HG03060 (cell line): Measurements from ENCODE around the gene TTC24.

Source experiments
- ATAC-seq: cut with Tn5 transposase; IDR thresholded peaks from one replicate; pipeline ENCODE4 v1.9.1; 2021; ENCODE audit warnings: low read depth, moderate number of reproducible peaks; ENCODE audit not compliant: unreplicated experiment

Gene TTC24

DNA sequence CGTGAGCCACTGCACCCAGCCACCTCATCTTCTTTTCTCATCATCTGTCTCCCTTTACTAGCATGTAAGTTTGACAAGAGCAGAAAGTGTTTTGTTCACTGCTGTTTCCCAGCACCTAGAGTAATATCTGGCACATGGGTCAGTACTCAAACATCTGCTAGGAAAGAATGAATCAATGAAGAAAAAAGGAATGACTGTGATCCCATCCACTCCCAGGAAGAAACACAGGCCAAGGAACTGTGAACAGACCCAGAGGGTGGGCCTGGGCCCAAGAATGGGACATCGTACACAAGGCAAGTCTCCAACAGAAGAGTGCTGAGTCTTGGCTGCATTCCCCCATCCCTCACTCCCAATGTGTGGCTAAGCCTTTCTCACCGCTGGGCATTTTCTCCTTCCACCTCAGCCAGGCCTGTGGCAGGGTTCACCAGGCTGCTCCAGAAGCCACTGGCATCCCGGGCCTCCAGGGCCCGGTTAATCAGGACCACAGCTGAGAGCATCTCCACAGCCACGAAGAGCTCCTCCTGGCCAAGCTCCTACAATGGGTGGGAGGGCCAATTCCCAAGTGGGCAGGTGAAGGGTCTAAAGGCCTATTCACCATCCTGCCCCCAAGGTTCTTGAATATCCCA lies 25.6 kb upstream of the TTC24 start:
- no peak for ATAC-seq

DNA sequence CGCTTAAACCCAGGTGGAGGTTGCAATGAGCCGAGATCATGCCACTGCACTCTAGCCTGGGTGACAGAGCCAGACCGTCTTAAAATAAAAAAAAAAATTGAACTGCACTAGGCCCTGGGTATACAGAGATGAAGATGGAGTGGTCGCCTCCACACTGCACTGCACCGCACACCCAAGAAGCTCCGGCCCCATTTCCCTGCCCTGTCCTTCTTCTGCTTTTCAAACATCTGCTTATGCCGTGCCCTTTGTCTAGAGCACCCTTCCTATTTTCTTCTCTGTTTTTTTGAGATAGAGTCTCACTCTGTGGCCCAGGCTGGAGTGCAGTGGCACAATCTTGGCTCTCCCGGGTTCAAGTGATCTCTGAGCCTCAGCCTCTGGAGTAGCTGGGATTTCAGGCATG lies 24.6 kb upstream of the TTC24 start:
- no peak for ATAC-seq

DNA sequence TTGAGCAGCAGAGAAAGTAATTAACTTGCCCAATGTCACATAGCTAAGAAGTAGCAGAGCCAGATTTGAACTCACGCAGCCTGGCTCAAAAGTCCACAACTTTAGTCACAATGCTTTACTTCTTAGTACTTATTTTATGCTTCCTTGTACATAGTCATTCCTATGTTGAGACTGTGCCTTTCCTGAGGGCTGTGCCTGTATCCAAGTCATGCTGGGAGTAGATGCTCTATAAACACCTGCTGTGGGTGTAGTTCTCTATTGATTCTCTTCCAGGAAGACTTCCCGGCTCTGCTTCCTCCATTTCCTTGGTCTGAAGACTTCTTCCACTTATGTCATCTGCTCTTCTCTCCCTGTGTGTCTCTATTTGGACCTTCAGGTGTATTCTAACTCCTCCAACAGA lies 23.8 kb upstream of the TTC24 start:
- no peak for ATAC-seq

DNA sequence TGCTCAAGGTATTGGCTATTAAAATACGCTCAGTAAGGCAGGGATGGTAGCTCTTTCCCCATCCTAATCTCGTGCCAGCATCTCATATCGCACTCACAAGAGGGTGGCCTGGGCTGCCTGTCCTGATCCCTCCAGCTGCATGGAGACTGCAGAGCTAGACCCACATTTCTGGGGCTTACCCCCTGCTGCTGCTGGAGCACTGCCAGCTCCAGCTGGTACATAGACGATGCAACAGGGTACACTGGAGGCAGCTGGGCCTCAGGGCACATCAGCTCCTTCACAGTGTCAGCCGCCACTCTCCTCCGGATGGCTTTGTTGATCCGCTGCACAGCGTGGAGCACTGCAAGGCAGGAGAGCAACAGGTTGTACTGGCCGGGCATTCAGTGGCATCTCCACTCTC lies 23.2 kb upstream of the TTC24 start:
- ATAC-seq = no peak

DNA sequence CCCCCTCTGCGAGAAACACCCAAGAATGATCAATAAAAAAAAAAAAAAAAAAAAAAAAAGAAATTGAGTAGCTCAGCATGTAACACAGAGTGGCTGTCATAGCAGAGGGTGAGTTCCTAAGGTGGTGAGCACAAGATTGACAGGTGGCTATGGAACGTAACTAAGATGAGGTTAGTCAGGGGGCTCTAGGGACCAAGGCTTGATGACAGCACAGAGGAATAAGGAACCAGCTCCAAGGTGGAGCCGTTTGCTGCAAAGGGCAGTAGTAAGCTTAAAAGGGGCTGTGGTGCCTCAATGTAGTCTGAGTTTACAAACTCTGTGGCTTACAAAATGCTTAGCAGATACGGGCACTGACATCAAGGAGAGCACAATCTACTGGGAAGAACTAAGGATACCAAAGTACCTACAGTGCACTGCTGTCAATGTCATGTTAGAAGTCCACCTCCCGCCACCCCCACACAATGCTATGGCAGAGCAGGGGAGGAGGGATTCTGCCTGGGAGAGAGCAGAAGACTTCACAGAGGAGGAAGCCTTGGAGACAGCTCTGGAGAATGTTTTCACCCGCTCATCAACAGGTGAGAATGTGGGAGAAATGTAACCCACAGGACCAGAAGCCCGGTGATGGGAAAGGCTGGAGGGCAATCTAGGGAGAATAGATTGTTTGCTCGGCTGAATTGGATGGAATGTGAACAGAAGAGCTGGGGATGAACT lies 20.3 kb upstream of the TTC24 start:
- ATAC-seq = no peak

DNA sequence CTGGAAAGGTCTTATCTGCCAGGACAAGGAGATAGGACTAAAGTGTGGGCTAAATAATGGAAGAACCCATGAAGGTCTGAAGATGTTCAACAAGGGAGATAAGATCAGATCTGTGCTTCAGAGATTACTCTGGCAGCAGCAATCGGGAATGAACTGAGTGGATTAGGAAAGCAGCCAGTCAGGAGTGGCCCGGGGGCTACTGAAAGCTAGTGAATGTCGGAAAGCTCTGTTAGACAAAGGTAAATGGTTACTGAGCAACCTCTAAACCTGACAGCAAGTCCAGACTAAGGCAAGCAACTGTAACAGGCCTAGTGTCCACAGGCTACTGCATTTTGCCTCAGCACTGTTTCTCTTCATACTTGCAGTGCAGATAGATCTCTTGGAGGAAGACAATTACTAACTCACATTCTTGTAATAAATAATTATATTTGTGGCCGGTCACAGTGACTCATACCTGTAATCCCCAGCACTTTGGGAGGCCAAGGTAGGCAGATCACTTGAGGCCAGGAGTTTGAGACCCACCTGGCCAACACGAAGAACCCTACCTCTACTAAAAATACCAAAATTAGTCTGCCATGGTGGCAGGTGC lies 19.6 kb upstream of the TTC24 start:
- ATAC-seq = no peak

DNA sequence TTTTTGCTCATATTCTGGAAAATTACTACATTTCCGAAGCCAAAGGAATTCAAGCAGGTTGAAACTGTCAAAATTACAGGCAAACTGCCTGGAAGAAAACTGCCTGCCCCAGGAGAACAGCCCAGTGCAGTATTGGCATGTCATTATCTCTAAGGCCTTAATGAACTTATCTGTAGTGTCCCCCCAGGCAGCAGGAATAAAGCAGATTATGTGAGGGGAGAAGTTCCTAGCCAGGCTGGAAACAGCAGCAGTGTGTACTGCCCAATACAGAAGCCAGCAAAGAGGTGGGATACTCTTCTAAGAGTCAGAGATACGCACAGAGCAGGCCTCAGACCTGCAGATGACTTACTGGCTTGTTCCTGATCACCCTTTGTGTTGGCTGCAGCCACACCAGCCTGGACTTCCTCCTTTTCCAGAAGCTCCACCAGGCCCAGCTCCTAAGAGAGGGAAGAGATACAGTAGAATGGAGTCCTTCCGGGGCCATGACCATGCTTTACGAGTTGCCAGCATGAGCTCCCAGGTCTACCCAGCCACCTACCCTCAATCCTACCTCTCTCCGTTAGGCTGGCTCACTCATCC lies 18.8 kb upstream of the TTC24 start:
- ATAC-seq = no peak

DNA sequence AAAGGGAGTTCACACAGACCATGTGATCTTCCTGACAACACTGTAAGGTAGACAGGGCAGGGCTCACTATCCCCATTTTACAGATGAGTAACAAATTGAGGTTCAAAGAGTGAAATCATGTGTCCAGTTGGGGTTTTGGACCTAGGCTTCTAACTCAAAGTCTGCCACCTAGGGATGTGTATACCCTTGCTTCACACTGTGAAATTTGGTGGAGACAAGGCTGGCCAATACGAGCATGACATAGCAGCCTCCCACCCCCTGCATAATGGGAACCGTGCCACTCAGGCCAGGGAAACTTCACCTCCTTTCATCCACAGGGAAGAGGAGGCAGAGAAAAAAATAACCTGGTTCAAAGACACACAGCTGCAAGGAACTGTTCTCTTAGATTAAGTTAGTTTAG lies 14.0 kb upstream of the TTC24 start:
- ATAC-seq = no peak

DNA sequence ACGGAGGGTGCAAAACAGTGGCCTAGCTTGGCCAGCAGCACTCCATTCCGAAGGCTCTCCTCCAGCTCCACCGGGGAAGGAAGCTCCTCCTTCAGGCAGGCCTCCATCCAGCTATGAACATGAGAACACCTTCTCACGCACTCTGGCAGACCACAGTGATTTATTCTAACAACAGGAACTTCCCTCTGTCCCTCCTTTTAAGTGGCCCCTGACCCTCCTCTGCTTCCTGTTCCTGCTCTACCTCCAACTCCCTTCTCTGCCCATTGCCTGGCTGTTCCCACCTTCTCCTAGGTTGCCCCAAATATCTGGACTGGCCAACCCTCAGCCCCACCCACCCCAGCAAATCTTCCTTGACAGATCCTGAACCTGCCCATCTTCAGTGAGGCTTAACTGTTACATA lies 13.1 kb upstream of the TTC24 start:
- no peak for ATAC-seq

DNA sequence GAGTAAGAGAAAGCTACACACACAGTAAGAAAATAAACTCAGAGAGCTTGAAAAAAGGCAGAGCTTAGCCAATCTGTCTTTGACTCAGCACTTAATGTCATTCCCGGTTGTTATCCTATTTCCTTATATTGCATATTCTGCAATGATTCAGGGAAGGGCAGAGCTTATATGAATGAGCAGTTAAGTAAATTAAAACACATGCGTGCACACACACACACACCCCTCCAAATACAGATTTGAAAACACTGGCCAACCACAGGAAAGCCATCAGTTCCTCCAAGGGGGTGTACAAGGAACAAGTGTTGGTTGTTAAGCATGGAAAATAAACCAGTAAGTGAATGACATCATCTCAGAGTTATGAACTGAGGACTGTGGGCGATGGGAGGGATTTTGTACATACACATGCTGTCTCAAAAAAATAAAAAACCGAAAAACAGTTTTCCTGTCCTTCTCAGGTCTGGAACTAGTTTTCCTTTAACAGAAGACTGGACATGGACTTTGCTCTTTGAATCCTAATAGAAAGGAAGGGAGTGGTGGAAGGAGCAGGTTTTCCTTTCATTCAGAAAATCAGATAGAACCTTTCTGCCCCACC lies 8.2 kb upstream of the TTC24 start:
- ATAC-seq = no peak

DNA sequence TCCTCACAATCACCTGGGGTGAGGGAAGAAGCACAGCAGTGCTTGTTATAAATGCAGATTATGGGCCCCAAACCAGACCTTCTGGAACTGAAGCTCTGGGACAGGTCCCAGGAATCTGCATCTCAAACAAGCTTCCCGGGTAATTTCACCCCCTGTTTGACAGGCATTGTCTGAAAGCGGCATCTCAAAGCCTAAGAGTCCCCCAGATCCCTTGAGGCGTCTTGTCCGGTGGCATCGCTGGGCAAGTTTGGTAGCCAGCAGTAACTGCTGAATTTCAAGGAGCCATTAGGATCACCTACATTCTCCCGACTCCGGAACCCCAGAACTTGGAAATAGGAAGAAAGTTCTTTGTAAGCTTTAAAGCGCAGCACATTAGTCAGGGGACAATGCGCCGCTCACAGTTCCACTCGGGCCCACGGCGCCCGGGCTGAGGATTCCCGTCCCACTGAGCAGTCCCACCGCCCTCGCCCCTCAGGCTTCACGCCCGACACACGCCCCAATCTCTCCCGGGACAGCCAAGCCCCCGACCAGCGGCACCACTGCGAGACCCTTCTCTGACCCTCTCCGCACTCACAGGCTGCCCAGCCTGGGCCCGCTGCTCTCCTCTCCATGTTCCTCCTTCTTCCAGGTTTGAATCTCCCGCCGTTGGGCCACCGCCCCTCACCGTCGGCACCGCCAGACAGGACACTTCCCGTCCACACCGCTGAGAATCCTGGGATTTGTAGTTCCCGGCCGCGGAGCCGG lies 7.4 kb upstream of the TTC24 start, which contains the start of gene IQGAP3:
IQGAP3 (minus strand) TSS at position 647 of the 744 bp plus-strand sequence; CDS start at position 611, 36 bp downstream.
- no peak for ATAC-seq

DNA sequence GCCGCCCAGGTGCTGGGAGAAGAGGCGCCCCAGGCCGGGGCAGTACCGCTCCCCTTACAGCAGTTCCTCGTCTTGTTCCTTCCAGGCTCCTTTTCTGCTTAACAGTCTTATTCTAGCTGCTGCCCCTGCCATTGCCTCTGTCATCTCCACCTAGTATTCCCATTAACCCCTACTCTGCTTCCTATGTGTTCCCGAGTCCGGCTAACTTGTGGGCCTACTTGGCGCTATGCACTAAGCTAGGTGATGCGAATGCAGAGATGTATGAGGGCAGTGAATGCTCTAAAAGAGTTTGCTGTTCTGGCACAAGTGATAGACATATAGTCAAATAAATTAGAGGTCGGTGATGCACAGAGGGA lies 6.9 kb upstream of the TTC24 start:
- no peak for ATAC-seq

DNA sequence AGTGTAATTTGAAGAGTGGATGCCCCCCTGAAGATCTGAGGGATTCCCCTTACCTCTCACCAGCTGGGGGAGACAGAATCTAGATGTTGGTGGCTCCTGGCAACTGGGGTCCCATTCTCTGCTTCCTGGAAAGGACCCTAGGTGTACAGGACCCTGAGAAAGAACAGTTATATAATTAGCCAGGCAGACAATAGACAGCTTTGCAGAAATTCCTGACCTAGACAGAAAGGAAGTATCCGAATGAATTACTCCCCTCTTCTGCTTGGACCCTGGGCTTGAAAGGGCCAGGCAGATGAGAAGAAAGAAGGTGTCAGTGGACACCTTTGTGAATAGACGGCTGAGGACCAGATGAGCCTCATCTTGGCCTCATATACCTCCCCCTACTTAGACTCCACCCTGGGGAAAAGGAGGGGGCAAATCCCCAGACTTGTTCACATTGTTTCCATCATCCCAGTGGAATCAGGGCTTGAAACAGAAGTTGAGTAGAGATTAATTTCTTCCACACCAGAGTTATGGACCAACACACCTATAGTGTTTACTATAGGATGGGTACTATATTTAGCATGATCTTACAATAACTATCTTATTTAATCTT lies 5.4 kb upstream of the TTC24 start:
- no peak for ATAC-seq

DNA sequence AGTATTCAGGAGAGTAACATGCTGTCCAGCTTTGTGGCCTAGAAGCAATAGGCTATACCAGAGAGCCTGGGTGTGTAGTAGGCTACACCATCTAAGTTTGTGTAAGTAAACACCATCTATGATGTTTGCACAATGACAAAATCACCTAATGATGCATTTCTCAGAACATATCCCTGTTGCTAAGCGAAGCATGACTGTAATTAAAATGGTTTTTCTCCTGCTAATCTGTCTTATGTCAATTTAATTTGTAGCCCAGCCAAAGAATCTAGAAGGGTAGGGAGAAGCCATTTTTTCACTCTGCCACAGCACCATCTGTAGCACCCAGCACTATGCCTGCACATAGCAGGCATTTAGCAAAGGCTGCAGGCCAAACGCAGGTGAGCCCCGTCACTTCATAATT lies 2.0 kb upstream of the TTC24 start:
- ATAC-seq = no peak

DNA sequence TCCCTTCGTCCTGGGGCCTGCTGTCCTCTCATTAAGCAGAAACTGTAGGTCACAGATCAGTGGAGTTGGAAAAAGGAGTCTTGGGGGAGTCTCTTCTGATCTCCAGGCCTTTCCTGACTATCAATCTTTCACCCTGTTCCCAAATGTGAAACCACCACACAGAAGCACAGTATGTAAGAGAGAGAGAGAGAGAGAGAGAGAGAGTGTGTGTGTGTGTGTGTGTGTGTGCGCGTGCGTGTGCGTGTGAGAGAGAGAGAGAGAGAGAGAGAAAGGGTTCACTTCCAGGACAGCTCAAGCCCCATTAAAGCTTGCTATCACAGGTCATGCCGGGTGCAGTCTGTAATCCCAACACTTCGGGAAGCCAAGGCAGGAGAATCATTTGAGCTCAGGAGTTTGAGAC lies 1.5 kb upstream of the TTC24 start:
- ATAC-seq = no peak

DNA sequence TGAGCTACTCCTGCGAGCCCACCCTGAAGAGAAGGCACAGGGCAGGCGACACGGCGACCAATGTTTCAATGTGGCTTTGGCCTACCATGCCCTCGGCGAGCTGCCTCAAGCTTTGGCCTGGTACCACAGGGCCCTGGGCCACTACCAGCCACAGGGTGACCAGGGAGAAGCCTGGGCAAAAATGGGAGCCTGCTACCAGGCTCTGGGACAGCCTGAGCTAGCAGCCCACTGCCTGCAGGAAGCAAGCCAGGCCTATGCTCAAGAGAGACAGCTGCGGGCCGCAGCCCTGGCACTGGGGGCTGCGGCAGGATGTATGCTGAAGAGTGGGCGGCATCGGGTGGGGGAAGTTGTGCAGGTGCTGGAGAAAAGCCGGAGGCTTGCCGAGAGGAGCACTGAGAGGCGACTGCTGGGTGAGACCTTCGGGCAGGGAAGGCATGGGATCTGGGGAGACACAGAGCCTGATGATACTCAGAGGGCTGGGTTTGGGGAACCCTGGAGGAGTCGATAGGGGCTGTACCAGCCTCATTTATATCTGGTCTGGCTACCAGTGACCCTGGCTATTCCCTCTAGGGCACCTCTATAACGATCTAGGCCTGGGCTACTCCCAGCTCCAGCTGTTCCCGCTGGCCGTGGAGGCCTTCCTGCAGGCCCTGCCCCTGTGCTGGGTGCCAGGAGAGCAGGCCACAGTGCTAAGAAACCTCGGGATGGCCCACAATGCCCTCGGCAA lies 2.3 kb downstream of the TTC24 start:
- ATAC-seq = no peak

DNA sequence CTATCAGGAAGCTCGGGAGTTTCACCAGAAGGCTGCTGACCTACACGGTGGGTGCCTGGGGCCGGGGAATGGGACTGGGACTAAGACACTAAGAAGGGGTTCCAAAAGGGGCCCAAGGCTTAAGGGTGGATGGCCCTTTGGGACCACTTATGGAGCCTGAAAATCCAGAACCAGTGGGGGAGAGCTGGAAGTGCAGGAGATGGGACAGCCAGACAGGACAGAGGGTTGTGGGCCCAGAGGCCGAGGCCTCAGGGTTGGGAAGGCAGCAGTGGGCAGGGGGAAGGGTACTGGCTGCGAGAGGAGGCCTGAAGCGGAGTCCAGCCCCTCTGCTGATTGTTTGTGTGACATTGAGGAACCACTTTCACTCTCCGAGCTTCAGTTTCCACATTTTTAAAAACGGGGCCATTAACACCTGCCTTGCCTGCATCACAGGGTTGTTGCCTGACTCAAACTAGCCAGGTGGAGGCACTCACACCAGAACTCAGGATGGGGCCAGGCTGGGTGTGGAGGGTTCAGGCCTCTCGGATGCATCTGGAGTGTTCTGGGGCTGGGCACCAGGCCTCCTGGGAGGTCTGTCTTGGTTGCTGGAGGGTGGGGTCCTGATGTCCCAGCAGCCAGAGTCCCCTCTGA lies 3.0 kb downstream of the TTC24 start:
- ATAC-seq = no peak

DNA sequence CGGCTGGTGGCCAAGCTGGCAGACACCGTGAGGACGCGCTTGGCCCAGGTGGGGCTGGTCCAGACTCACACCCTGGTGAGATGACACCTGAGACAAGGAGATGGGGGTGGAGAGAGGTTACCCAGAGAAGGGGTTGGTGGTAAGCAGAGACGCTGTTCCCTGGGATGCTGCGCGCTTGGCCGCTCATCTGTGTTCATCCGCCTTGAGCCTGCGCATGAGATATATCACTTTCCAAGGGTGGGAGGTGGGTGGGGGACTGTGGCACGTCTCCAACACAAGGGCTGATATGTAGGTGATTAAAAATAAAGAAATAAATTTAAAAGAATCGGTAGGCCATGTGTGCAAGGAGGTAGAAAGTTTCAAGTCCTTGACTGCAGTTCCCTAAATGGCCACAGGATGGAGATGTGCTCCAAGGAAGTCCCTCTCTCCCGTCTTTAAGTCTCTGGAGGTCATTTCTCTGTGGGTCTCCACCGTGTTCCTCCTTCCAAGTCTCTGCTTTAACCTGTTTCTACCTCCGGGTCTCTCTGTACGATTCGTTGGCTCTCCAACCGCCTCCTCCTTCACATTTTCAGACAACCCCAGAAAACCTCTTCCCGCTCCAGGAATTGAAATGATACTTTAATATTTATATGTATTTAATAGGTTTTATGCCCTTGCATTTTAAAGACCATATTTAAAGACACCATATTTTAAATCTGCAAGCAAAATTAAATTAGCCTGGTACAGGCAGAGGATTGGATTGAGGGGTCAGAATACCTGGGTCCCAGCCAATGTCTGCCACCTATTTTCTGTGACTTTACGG lies 4.5 kb downstream of the TTC24 start:
- ATAC-seq = no peak
